Measurements from ENCODE around the gene SKA1. TPM values are rescaled to one million over a fixed set of nuclear protein-coding genes. Genes with fewer than 3 reads are reported as not detected.
A peak's percentile ranks its signal among the peaks of the same experiment; 100 is the strongest.
"Not testable (repeated sequence)": the region's sequence is repeated elsewhere in the genome, so short reads cannot be mapped to it uniquely, and the experiment has no call there.

SKA1 gene
- polyA plus RNA-seq, 2 of the 4 experiments (the other 2 are of a cell fraction), result 12.5 to 24.3 TPM

DNA sequence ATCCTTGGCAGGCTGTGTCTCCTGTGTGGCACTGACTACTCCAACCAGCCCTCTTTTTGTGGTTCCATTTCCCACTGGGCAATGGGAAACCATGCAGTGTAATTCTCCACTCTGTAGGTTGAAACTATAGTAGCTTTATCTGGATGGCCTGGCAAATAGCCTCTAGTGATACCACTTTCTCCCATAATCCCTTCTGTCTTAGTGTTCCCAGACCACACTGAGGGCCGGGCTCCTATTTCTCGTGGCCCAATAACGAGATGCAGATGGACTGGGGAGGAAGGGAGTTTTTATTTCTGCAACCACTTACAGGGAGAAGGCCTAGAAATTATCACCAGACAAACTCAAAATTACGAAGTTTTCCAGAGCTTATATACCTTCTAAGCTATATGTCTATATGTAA is 24.7 kb downstream of the SKA1 start:
- H3K4me2 ChIP-seq, result no peak overlapping the region
- POLR2A ChIA-PET, result no interaction called here
- H3K9me3 ChIP-seq, result no peaks in the 10 kb centered on the region
- FAIRE-seq, result no peak
- CTCF ChIA-PET, result no interaction called here
- H3K4me1 ChIP-seq, result peaks cover 1% of the 10 kb centered on the region; the same call in 1 of the 3 replicates
- no peak for DNase-seq (ENCODE audit: low read depth in 1 of 2, low spot score in 1 of 2)
- no peak overlapping the region for H3K4me3 ChIP-seq
- no peak for ATAC-seq
- TF ChIP-seq, protein P1, sequence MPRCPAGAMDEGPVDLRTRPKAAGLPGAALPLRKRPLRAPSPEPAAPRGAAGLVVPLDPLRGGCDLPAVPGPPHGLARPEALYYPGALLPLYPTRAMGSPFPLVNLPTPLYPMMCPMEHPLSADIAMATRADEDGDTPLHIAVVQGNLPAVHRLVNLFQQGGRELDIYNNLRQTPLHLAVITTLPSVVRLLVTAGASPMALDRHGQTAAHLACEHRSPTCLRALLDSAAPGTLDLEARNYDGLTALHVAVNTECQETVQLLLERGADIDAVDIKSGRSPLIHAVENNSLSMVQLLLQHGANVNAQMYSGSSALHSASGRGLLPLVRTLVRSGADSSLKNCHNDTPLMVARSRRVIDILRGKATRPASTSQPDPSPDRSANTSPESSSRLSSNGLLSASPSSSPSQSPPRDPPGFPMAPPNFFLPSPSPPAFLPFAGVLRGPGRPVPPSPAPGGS (IDR thresholded peaks at IDR 0.05), result no peak
- no peak for TF ChIP-seq RNF2 (IDR thresholded peaks at IDR 0.05; ENCODE audit: borderline replicate concordance, low read depth)
- TF ChIP-seq NFE2L2 (conservative IDR thresholded peaks at IDR 0.05; ENCODE audit: low read length), result no peak
- WGBS (ENCODE audit: missing lambda C conversion rate), result 76% methylated on average over 4 of the region's 4 CpGs
- H3K27ac ChIP-seq, result no peak overlapping the region

DNA sequence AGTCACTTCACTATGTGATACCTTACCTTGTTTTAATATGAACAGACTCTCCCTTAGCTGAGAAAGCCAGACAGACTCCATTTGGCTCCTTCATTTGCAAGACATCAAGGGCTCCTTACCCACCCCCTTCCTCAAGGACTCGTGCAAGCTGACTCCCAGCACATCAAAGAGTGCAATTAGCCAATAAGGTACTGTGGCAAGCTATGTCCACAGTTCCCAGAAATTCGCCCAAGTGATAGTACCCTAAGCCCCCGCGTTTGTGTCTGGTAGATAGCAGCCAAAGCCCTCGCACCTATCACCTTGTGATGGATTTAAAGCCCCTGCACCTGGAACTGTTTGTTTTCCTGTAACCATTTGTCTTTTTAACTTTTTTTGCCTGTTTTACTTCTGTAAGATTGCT is 25.6 kb downstream of the SKA1 start:
- H3K9me3 ChIP-seq; H3K27ac ChIP-seq; H3K4me2 ChIP-seq; H3K4me3 ChIP-seq; DNase-seq (ENCODE audit: low read depth in 1 of 2, low spot score in 1 of 2); POLR2A ChIA-PET; FAIRE-seq; H3K4me1 ChIP-seq; ATAC-seq; CTCF ChIA-PET: not testable (repeated sequence)
- WGBS (ENCODE audit: missing lambda C conversion rate), result 88% methylated on average over 5 of the region's 5 CpGs

DNA sequence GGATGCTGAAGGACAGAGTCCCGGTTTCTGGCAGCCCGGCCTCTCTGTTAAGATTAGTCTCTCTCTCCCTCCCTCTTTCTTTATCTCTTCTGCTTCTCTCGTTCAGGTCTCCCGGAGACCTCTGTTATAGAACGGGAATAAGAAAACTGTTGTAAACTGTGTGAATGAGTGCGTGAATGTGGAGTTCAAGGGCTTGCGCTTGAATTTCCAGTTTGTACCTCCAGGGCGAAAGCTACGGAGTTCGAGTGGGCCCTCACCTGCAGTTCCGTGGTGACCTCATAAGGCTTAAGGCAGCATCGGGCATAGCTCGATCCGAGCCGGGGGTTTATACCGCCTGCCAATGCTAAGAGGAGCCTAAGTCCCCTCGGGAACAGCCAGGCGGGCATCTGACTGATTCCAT is 26.4 kb downstream of the SKA1 start:
- TF ChIP-seq NFE2L2 (conservative IDR thresholded peaks at IDR 0.05; ENCODE audit: low read length) (no peak), TFCP2L1 (CRISPR knock-in tag; IDR thresholded peaks at IDR 0.05) (no peak), RAD21 (conservative IDR thresholded peaks at IDR 0.05 in 1 of 2, IDR thresholded peaks at IDR 0.05 in 1 of 2) (no peak), GATA3 (IDR thresholded peaks at IDR 0.05; ENCODE audit: borderline replicate concordance) (no peak), TP53 (CRISPR knock-in tag; IDR thresholded peaks at IDR 0.05) (no peak), SREBF2 (IDR thresholded peaks at IDR 0.05) (no peak), PHF8 (IDR thresholded peaks at IDR 0.05; ENCODE audit: borderline replicate concordance, low read depth) (no peak), BHLHE40 (IDR thresholded peaks at IDR 0.05; ENCODE audit: low read depth, low read length) (no peak), EHMT2 (IDR thresholded peaks at IDR 0.05; ENCODE audit: low read depth) (no peak), RNF2 (IDR thresholded peaks at IDR 0.05; ENCODE audit: borderline replicate concordance, low read depth) (no peak), JUNB (IDR thresholded peaks at IDR 0.05) (no peak), RCOR1 (IDR thresholded peaks at IDR 0.05; ENCODE audit: low read depth, low read length) (no peak)
- TF ChIP-seq, protein P2, sequence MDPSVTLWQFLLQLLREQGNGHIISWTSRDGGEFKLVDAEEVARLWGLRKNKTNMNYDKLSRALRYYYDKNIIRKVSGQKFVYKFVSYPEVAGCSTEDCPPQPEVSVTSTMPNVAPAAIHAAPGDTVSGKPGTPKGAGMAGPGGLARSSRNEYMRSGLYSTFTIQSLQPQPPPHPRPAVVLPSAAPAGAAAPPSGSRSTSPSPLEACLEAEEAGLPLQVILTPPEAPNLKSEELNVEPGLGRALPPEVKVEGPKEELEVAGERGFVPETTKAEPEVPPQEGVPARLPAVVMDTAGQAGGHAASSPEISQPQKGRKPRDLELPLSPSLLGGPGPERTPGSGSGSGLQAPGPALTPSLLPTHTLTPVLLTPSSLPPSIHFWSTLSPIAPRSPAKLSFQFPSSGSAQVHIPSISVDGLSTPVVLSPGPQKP (IDR thresholded peaks at IDR 0.05; ENCODE audit: low read depth, low read length), result no peak
- TF ChIP-seq, protein P3, sequence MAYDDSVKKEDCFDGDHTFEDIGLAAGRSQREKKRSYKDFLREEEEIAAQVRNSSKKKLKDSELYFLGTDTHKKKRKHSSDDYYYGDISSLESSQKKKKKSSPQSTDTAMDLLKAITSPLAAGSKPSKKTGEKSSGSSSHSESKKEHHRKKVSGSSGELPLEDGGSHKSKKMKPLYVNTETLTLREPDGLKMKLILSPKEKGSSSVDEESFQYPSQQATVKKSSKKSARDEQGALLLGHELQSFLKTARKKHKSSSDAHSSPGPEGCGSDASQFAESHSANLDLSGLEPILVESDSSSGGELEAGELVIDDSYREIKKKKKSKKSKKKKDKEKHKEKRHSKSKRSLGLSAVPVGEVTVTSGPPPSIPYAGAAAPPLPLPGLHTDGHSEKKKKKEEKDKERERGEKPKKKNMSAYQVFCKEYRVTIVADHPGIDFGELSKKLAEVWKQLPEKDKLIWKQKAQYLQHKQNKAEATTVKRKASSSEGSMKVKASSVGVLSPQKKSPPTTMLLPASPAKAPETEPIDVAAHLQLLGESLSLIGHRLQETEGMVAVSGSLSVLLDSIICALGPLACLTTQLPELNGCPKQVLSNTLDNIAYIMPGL (CRISPR knock-in tag; IDR thresholded peaks at IDR 0.05; ENCODE audit: borderline replicate concordance), result no peak
- no peak for FAIRE-seq
- CTCF ChIA-PET, result no interaction called here
- no peak for DNase-seq (ENCODE audit: low read depth in 1 of 2, low spot score in 1 of 2)
- H3K4me3 ChIP-seq, result no peak overlapping the region
- POLR2A ChIA-PET, result no interaction called here
- 94% methylated on average over 18 of the region's 18 CpGs for WGBS (ENCODE audit: missing lambda C conversion rate)
- no peak overlapping the region for H3K27ac ChIP-seq
- H3K4me2 ChIP-seq, result no peak overlapping the region
- H3K4me1 ChIP-seq, result peaks cover 3% of the 10 kb centered on the region; the same call in 1 of the 3 replicates
- ATAC-seq, result no peak
- H3K9me3 ChIP-seq, result no peaks in the 10 kb centered on the region

DNA sequence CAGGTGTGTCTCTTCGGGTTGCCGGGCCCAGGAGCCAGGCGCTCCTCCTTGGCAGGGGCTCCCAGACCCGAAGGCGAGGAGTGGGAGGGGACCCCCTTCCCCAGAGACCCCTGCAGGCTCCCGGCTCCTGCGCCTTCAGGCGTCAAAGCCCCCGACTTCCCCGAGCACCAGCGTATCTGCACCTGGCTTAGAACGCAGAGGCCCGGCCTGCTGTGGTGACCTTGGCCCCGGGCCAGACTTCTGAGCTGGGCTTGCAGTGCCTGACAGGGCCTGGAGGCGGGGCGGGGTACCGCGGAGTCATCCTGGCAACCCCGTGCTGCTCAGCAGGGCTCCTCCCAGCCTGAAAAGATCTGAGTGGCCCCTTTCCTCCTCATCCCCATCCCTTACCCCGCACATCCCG is 27.0 kb downstream of the SKA1 start:
- Histone ChIP-seq H3K27ac (no peak overlapping the region), H3K4me1 (peaks cover 3% of the 10 kb centered on the region; the same call in 1 of the 3 replicates), H3K4me3 (no peak overlapping the region), H3K4me2 (no peak overlapping the region), H3K9me3 (no peaks in the 10 kb centered on the region)
- WGBS (ENCODE audit: missing lambda C conversion rate), result 69% methylated on average over 5 of the region's 21 CpGs
- ATAC-seq (peak; percentile 45 to 56; a peak in 3 of 6 replicates), FAIRE-seq (no peak), DNase-seq (ENCODE audit: low read depth in 1 of 2, low spot score in 1 of 2) (peak in 1 of 2 experiments; percentile 3)
- CTCF ChIA-PET, result no interaction called here
- POLR2A ChIA-PET, result no interaction called here
- no peak for TF ChIP-seq TFCP2L1 (CRISPR knock-in tag; IDR thresholded peaks at IDR 0.05)

DNA sequence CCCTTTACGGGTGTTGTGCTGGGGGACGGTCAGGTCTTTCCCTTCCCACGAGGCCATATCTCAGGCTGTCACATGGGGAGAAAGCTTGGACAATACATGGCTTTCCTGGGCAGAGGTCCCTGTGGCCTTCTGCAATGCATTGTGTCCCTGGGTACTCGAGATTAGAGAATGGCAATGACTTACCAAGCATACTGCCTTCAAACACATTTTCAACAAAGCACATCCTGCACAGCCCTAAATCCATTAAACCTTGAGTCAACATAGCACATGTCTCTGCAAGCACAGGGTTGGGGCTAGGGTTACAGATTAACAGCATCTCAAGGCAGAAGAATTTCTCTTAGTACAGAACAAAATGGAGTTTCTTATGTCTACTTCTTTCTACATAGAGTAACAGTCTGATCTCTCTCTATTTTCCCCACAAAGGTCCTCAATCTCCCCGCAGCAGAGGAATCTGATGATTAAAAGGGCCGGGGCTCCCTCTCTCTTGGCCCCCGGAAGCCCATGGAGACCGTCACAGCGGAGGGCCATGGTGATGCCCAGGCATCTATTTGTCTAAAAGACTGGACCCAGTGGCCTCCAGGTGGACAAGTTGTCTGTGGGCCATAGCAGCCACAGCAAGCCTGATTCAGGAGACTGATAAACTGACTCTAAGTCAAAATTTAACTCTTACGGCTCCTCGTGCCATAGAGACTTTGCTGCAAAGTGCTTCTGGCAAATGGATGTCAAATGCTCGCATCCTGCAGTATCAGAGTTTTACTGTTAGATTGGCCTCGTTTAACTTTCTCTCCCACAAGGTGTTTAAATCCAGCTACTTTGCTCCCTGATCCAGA is 30.1 kb downstream of the SKA1 start:
- 53% methylated on average over 13 of the region's 13 CpGs for WGBS (ENCODE audit: missing lambda C conversion rate)
- H3K27ac ChIP-seq; POLR2A ChIA-PET; H3K4me3 ChIP-seq; FAIRE-seq; H3K4me1 ChIP-seq; H3K9me3 ChIP-seq; CTCF ChIA-PET; DNase-seq (ENCODE audit: low read depth in 1 of 2, low spot score in 1 of 2); ATAC-seq: not testable (repeated sequence)
- 0 out of 3 replicates have a peak overlapping the region, but pooled peaks have one; percentile 25 for H3K4me2 ChIP-seq
